Keratinocyte (primary cell): ENCODE results near the gene ZFPM1. TPM values are rescaled to one million over a fixed set of nuclear protein-coding genes. Genes with fewer than 3 reads are reported as not detected.
"Not testable (repeated sequence)": the region's sequence is repeated elsewhere in the genome, so short reads cannot be mapped to it uniquely, and the experiment has no call there.

Experiments
- DNase-seq: peaks from one replicate; pipeline ENCODE4 v3.0.0-alpha.2; 2011; ENCODE audit warnings: low read depth, missing footprints, low spot score
- FAIRE-seq: peaks from 2 replicates; lab custom pipeline; 2011; peaks lifted over from hg19 to GRCh38; lab: Jason Lieb, UNC
- H2AFZ ChIP-seq: 2 replicates; pipeline ENCODE4 v1.6.0; 2012; ENCODE audit warnings: low read length, control low read depth, inconsistent platforms; ENCODE audit not compliant: control insufficient read depth
- H3K27ac ChIP-seq: 2 replicates; pipeline ENCODE4 v1.5.1; 2011; ENCODE audit warnings: low read length; ENCODE audit not compliant: control insufficient read depth, insufficient read depth
- H3K27me3 ChIP-seq: 3 replicates; pipeline ENCODE4 v1.6.0; 2011; ENCODE audit warnings: low read length; ENCODE audit not compliant: control insufficient read depth, insufficient read depth; ENCODE audit errors: extremely low read depth
- H3K36me3 ChIP-seq, 2 experiments: 2 replicates in 1 of 2; 3 replicates in 1 of 2; pipeline ENCODE4 v1.5.1; 2011; ENCODE audit warnings: low read length in 2 of 2, mild to moderate bottlenecking in 1 of 2; ENCODE audit not compliant: control insufficient read depth in 2 of 2, insufficient read depth in 2 of 2; ENCODE audit errors: extremely low read depth in 1 of 2
- H3K4me1 ChIP-seq: 3 replicates; pipeline ENCODE4 v1.5.1; 2011; ENCODE audit warnings: low read length; ENCODE audit not compliant: control insufficient read depth, insufficient read depth; ENCODE audit errors: extremely low read depth
- H3K4me2 ChIP-seq: 3 replicates; pipeline ENCODE4 v1.6.0; 2011; ENCODE audit warnings: low read depth, low read length; ENCODE audit not compliant: control insufficient read depth, insufficient read depth; ENCODE audit errors: extremely low read depth
- H3K4me3 ChIP-seq, 3 experiments: fragments of 200-600 bp in 1 of 3; sonication (generic) in 1 of 3; 2 replicates in 2 of 3; 3 replicates in 1 of 3; pipeline ENCODE4 v1.5.1; 2011 to 2016; ENCODE audit warnings: low read length in 3 of 3, mild to moderate bottlenecking in 3 of 3, control low read depth in 2 of 3, inconsistent platforms in 1 of 3, low read depth in 1 of 3, mixed read lengths in 1 of 3, mixed run types in 1 of 3, moderate library complexity in 1 of 3; ENCODE audit not compliant: control insufficient read depth in 2 of 3, insufficient read depth in 2 of 3; ENCODE audit errors: extremely low read depth in 1 of 3
- H3K79me2 ChIP-seq: 2 replicates; pipeline ENCODE4 v1.6.0; 2012; ENCODE audit warnings: low read length; ENCODE audit not compliant: control insufficient read depth, insufficient read depth
- H3K9ac ChIP-seq: 3 replicates; pipeline ENCODE4 v1.6.0; 2011; ENCODE audit warnings: low read length; ENCODE audit not compliant: control insufficient read depth, insufficient read depth; ENCODE audit errors: extremely low read depth
- H3K9me1 ChIP-seq: 3 replicates; pipeline ENCODE4 v1.6.0; 2011; ENCODE audit warnings: low read length; ENCODE audit not compliant: control insufficient read depth, insufficient read depth; ENCODE audit errors: extremely low read depth
- H3K9me3 ChIP-seq: 2 replicates; pipeline ENCODE4 v1.5.1; 2012; ENCODE audit warnings: low read depth, low read length; ENCODE audit not compliant: control insufficient read depth
- H4K20me1 ChIP-seq: 3 replicates; pipeline ENCODE4 v1.6.0; 2011; ENCODE audit warnings: low read length; ENCODE audit not compliant: control insufficient read depth, insufficient read depth; ENCODE audit errors: extremely low read depth
- CTCF ChIP-seq, 3 experiments: IDR thresholded peaks in 1 of 3; conservative IDR thresholded peaks in 1 of 3; optimal IDR thresholded peaks in 1 of 3; 2 replicates in 2 of 3; 3 replicates in 1 of 3; pipeline versions ENCODE3 to v1.5.1; 2011; ENCODE audit warnings: low read length in 3 of 3, mild to moderate bottlenecking in 3 of 3, moderate library complexity in 2 of 3, control low read depth in 1 of 3, inconsistent platforms in 1 of 3; ENCODE audit not compliant: insufficient read depth in 2 of 3; ENCODE audit errors: extremely low read depth in 1 of 3
- EZH2 ChIP-seq: IDR thresholded peaks from one replicate; pipeline ENCODE4 v1.6.1; 2012; ENCODE audit warnings: inconsistent platforms, mild to moderate bottlenecking, low read length, moderate library complexity
- dilution Hi-C: fragments of 300-500 bp; cut with MboI; formaldehyde crosslinking; loops from one replicate; pipeline ENCODE4 v1.7.0; 2020; ENCODE audit warnings: low sequenced_read_pairs; ENCODE audit not compliant: extremely low pct_ligation_motif_present
- polyA plus RNA-seq, 5 experiments: library from polyadenylated mRNA; depleted of rRNA in 3 of 5; stranded (reverse) in 3 of 5; stranded (forward) in 1 of 5; unstranded in 1 of 5; fragments of >200 nt; gene quantifications; 1 replicate in 1 of 5; 2 replicates in 3 of 5; 3 replicates in 1 of 5; pipeline versions ENCODE4 v1.2.1 to v1.2.3, GENCODE V29; 2011 to 2012; ENCODE audit warnings: missing spikeins in 2 of 5, low read depth in 1 of 5, low replicate concordance in 1 of 5

The ZFPM1 gene
- polyA plus RNA-seq, 1 donor (not counting 4 experiments of a cell fraction or from before 2014, with no cell fraction given) = 0.42 TPM

GRCh38 chr16:88470696-88471095, 17.6 kb downstream of the ZFPM1 start:
- H2AFZ ChIP-seq, H3K27ac ChIP-seq, H3K4me3 ChIP-seq, H3K27me3 ChIP-seq, H3K4me1 ChIP-seq, DNase-seq, dilution Hi-C loops, H3K9me1 ChIP-seq, FAIRE-seq, H3K9me3 ChIP-seq, H3K9ac ChIP-seq, H3K79me2 ChIP-seq, H3K4me2 ChIP-seq, H3K36me3 ChIP-seq, H4K20me1 ChIP-seq: not testable (repeated sequence)

GRCh38 chr16:88471115-88471514, 18.0 kb downstream of the ZFPM1 start:
- Histone ChIP-seq H3K36me3 (no peaks in the 10 kb centered on the region), H3K4me2 (no peak overlapping the region), H3K9me3 (no peaks in the 10 kb centered on the region), H3K9me1 (no peaks in the 10 kb centered on the region), H4K20me1 (peaks cover 2% of the 10 kb centered on the region), H3K9ac (no peak overlapping the region), H2AFZ (no peak overlapping the region), H3K27ac (no peak overlapping the region), H3K4me1 (no peaks in the 10 kb centered on the region), H3K4me3 (no peak overlapping the region), H3K79me2 (peaks cover 3% of the 10 kb centered on the region), H3K27me3 (no peaks in the 10 kb centered on the region)
- dilution Hi-C loops = no loop called here
- FAIRE-seq (no peak), DNase-seq (no peak)
- TF ChIP-seq CTCF (optimal IDR thresholded peaks at IDR 0.05 in 1 of 3, IDR thresholded peaks at IDR 0.05 in 1 of 3, conservative IDR thresholded peaks at IDR 0.05 in 1 of 3; ENCODE audit: extremely low read depth in 1 of 3, insufficient read depth in 2 of 3, low read length in 3 of 3) (no peak), EZH2 (no peak)

GRCh38 chr16:88471575-88471974, 18.5 kb downstream of the ZFPM1 start:
- Histone ChIP-seq H2AFZ (no peak overlapping the region), H3K79me2 (peaks cover 3% of the 10 kb centered on the region), H3K4me1 (no peaks in the 10 kb centered on the region), H3K9me1 (no peaks in the 10 kb centered on the region), H3K4me3 (no peak overlapping the region), H4K20me1 (no peaks in the 10 kb centered on the region), H3K9me3 (no peaks in the 10 kb centered on the region), H3K27me3 (no peaks in the 10 kb centered on the region), H3K9ac (no peak overlapping the region), H3K4me2 (no peak overlapping the region), H3K36me3 (no peaks in the 10 kb centered on the region), H3K27ac (no peak overlapping the region)
- no peak for DNase-seq
- TF ChIP-seq EZH2 (no peak), CTCF (optimal IDR thresholded peaks at IDR 0.05 in 1 of 3, IDR thresholded peaks at IDR 0.05 in 1 of 3, conservative IDR thresholded peaks at IDR 0.05 in 1 of 3; ENCODE audit: extremely low read depth in 1 of 3, insufficient read depth in 2 of 3, low read length in 3 of 3) (no peak)
- FAIRE-seq = no peak
- dilution Hi-C loops = no loop called here
